ENCODE results near the gene ADCY5. TPM values are rescaled to one million over a fixed set of nuclear protein-coding genes. Genes with fewer than 3 reads are reported as not detected.

Gene ADCY5
- total and polyA plus RNA-seq, 2 donors from 2014 or later = 7.1 to 33.6 TPM

DNA sequence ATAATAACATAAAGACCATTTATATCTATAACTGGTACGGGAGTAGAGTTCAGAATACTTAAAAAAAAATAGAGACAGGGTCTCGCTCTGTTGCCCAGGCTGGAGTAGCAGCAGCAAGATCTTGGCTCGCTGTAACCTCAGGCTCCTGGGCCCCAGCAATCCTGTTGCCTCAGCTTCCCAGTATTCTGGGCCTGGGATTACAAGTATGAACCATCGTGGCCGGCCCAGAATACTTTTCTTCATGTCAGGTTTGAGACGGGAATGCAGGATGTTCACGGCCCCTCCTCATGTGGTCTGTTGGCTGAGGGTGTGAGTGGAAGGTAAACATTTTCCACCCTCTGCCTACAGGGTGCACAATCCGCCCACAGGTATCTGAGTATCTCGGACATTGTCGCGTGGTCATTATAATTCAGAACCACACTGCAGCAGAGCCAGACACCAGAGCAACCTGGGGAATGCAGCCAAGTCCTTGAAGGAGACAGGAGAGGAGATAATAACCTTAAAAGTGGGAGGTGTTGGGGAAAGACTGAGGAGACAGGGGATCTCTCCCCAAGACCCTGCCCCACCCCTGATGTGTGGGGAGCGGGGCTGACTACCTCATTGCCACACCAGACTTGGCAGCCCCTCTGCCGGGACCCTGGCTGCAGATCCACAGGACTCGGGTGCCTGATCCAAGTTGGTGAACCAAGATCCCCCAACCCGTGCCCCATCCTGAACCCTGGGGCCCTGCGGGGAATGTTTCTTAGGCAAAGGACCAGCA, 106.8 kb downstream of the ADCY5 start:
- H3K9ac ChIP-seq (ENCODE audit: low read length in 3 of 3) = no peak overlapping the region
- TF ChIP-seq, protein P1, sequence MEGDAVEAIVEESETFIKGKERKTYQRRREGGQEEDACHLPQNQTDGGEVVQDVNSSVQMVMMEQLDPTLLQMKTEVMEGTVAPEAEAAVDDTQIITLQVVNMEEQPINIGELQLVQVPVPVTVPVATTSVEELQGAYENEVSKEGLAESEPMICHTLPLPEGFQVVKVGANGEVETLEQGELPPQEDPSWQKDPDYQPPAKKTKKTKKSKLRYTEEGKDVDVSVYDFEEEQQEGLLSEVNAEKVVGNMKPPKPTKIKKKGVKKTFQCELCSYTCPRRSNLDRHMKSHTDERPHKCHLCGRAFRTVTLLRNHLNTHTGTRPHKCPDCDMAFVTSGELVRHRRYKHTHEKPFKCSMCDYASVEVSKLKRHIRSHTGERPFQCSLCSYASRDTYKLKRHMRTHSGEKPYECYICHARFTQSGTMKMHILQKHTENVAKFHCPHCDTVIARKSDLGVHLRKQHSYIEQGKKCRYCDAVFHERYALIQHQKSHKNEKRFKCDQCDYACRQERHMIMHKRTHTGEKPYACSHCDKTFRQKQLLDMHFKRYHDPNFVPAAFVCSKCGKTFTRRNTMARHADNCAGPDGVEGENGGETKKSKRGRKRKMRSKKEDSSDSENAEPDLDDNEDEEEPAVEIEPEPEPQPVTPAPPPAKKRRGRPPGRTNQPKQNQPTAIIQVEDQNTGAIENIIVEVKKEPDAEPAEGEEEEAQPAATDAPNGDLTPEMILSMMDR (IDR thresholded peaks at IDR 0.05; ENCODE audit: borderline replicate concordance, extremely low read depth, insufficient read depth) = no peak
- no peaks in the 10 kb centered on the region for H3K27me3 ChIP-seq (ENCODE audit: control insufficient read depth, insufficient read depth, low read length)
- FAIRE-seq = no peak
- no peaks in the 10 kb centered on the region for H3K9me3 ChIP-seq (ENCODE audit: control insufficient read depth in 2 of 3, insufficient read depth in 1 of 3, low read length in 3 of 3)
- peak in 2 of 5 donors; percentile 23 to 63 for DNase-seq
- H3K4me1 ChIP-seq (ENCODE audit: control insufficient read depth in 2 of 3, insufficient read depth in 2 of 3, low read depth in 1 of 3, low read length in 3 of 3) = no peaks in the 10 kb centered on the region
- H3K4me3 ChIP-seq (ENCODE audit: low read length in 3 of 3) = no peak overlapping the region
- intact Hi-C loops (cut with DNase I) = no loop called here
- H3K36me3 ChIP-seq (ENCODE audit: control insufficient read depth in 2 of 3, insufficient read depth in 3 of 3, low read length in 3 of 3) = no peaks in the 10 kb centered on the region
- no peak overlapping the region for H3K27ac ChIP-seq (ENCODE audit: low read depth in 2 of 2, low read length in 2 of 2)

DNA sequence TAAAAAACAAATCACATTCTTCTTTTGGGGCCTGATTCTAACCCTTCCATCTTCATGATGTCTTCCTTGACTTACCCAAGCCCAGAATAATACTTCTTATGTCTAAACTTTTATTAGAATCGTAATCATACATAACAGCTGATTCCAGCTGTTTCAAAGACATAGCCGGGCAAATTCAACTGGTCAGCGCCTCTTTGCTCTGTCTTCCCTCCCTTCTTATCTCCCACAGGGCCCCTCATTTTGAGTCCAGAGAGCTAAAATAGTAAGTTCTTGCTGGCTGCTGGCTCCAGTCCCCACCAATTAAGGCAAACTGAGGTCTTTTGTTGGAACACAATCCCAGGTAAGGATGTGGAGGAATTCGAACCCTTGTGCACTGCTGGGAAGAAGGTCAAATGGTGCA, 108.6 kb downstream of the ADCY5 start:
- H3K27me3 ChIP-seq (ENCODE audit: control insufficient read depth, insufficient read depth, low read length) = no peaks in the 10 kb centered on the region
- intact Hi-C loops (cut with DNase I) = no loop called here
- FAIRE-seq (no peak), DNase-seq (peak in 1 of 5 donors; percentile 59)
- H3K27ac ChIP-seq (ENCODE audit: low read depth in 2 of 2, low read length in 2 of 2) = no peak overlapping the region
- H3K4me1 ChIP-seq (ENCODE audit: control insufficient read depth in 2 of 3, insufficient read depth in 2 of 3, low read depth in 1 of 3, low read length in 3 of 3) = no peaks in the 10 kb centered on the region
- H3K4me3 ChIP-seq (ENCODE audit: low read length in 3 of 3) = no peak overlapping the region
- H3K9ac ChIP-seq (ENCODE audit: low read length in 3 of 3) = no peak overlapping the region
- no peaks in the 10 kb centered on the region for H3K9me3 ChIP-seq (ENCODE audit: control insufficient read depth in 2 of 3, insufficient read depth in 1 of 3, low read length in 3 of 3)
- no peaks in the 10 kb centered on the region for H3K36me3 ChIP-seq (ENCODE audit: control insufficient read depth in 2 of 3, insufficient read depth in 3 of 3, low read length in 3 of 3)
- TF ChIP-seq, protein P1 (IDR thresholded peaks at IDR 0.05; ENCODE audit: borderline replicate concordance, extremely low read depth, insufficient read depth) = no peak

DNA sequence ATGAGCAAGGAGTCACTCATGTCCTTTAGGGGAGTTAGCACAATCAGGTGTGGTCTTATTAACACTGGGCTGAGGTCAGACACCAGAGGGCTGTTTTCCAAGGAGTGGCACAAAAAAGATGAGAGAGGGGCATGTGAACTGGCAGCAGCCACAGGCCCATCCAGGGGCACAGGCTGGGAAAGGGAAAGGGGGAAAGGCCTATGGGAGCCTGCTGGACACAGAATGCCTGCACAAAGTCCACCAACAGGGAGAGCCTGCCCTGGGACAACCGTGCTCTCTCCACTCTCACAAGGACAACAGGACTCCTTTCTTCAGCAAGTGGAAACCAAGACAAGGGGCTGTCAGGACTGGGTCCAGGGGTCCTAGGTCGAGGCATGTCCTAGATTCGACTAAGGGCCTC, 109.6 kb downstream of the ADCY5 start:
- DNase-seq (peak in 2 of 5 donors; percentile 10 to 28), FAIRE-seq (no peak)
- H3K9me3 ChIP-seq (ENCODE audit: control insufficient read depth in 2 of 3, insufficient read depth in 1 of 3, low read length in 3 of 3) = no peaks in the 10 kb centered on the region
- TF ChIP-seq, protein P1 (IDR thresholded peaks at IDR 0.05; ENCODE audit: borderline replicate concordance, extremely low read depth, insufficient read depth) = no peak
- H3K27ac ChIP-seq (ENCODE audit: low read depth in 2 of 2, low read length in 2 of 2) = no peak overlapping the region
- no peak overlapping the region for H3K9ac ChIP-seq (ENCODE audit: low read length in 3 of 3)
- intact Hi-C loops (cut with DNase I) = no loop called here
- no peaks in the 10 kb centered on the region for H3K4me1 ChIP-seq (ENCODE audit: control insufficient read depth in 2 of 3, insufficient read depth in 2 of 3, low read depth in 1 of 3, low read length in 3 of 3)
- no peaks in the 10 kb centered on the region for H3K27me3 ChIP-seq (ENCODE audit: control insufficient read depth, insufficient read depth, low read length)
- no peaks in the 10 kb centered on the region for H3K36me3 ChIP-seq (ENCODE audit: control insufficient read depth in 2 of 3, insufficient read depth in 3 of 3, low read length in 3 of 3)
- H3K4me3 ChIP-seq (ENCODE audit: low read length in 3 of 3) = no peak overlapping the region
